Neural crest cell (in vitro differentiated cells): Measurements from ENCODE around the gene HDGF. TPM values are rescaled to one million over a fixed set of nuclear protein-coding genes. Genes with fewer than 3 reads are reported as not detected.

ENCODE experiments used
- DNase-seq: peaks from one replicate; pipeline ENCODE4 v3.0.0; 2021; ENCODE audit warnings: low read depth, mixed read lengths, low spot score
- H3K27ac Mint-ChIP-seq: one replicate; pipeline ENCODE4 v1.8.0; 2021; ENCODE audit warnings: mild to moderate bottlenecking, mixed read lengths; ENCODE audit not compliant: unreplicated experiment
- H3K27me3 Mint-ChIP-seq: 2 replicates; pipeline ENCODE4 v1.8.0; 2021; ENCODE audit warnings: low read depth, mild to moderate bottlenecking, mixed read lengths
- H3K36me3 Mint-ChIP-seq: 2 replicates; pipeline ENCODE4 v1.8.0; 2021; ENCODE audit warnings: low read depth, mild to moderate bottlenecking, mixed read lengths
- H3K4me1 Mint-ChIP-seq: 2 replicates; pipeline ENCODE4 v1.8.0; 2021; ENCODE audit warnings: mixed read lengths
- H3K4me3 Mint-ChIP-seq: one replicate; pipeline ENCODE4 v1.8.0; 2021; ENCODE audit warnings: mild to moderate bottlenecking, mixed read lengths
- H3K9me3 Mint-ChIP-seq: 2 replicates; pipeline ENCODE4 v1.8.0; 2021; ENCODE audit warnings: mixed read lengths
- CTCF ChIP-seq: fragments of 200-600 bp; sonication (generic); conservative IDR thresholded peaks from 2 replicates; pipeline ENCODE4 v1.5.0; 2021; ENCODE audit warnings: antibody characterized with exemption, mild to moderate bottlenecking
- total RNA-seq: library from RNA; stranded (reverse); gene quantifications from 2 replicates; pipeline ENCODE4 v1.2.1, GENCODE V29; 2021

The HDGF gene
- total RNA-seq, 1 donor from 2014 or later, result 304 TPM

GRCh38 chr1:156692925-156693847 lies 58.3 kb downstream of the HDGF start:
- Mint-ChIP-seq H3K4me3 (peak overlapping the region; percentile 86), H3K36me3 (peaks cover 4% of the 10 kb centered on the region), H3K27ac (peak overlapping the region; percentile 93), H3K9me3 (no peaks in the 10 kb centered on the region), H3K27me3 (peaks cover 12% of the 10 kb centered on the region), H3K4me1 (peaks cover 77% of the 10 kb centered on the region)
- peak; percentile 72 for DNase-seq
- TF ChIP-seq CTCF, result no peak

GRCh38 chr1:156692441-156692924 lies 59.0 kb downstream of the HDGF start:
- TF ChIP-seq CTCF, result no peak
- Mint-ChIP-seq H3K9me3 (no peaks in the 10 kb centered on the region), H3K4me1 (peaks cover 72% of the 10 kb centered on the region), H3K4me3 (peak overlapping the region; percentile 86), H3K36me3 (peaks cover under 1% of the 10 kb centered on the region), H3K27me3 (peaks cover 9% of the 10 kb centered on the region), H3K27ac (peak overlapping the region; percentile 46)
- no peak for DNase-seq

Other genes with a start within 250 kb of the HDGF start
- 43.1 and 43.5 TPM in 2 replicates for gene IQGAP3, start 179.1 kb downstream of the HDGF start, total RNA-seq
- not detected in 2 replicates for gene TTC24, start 172.0 kb downstream of the HDGF start, total RNA-seq
- gene NAXE, start 159.9 kb downstream of the HDGF start, total RNA-seq, result 76.5 and 80.6 TPM in 2 replicates
- gene GPATCH4, start 150.2 kb downstream of the HDGF start, total RNA-seq, result 40.6 and 41.2 TPM in 2 replicates
- gene HAPLN2, start 132.3 kb downstream of the HDGF start, total RNA-seq, result 0.70 and 0.91 TPM in 2 replicates
- gene BCAN, start 109.6 kb downstream of the HDGF start, total RNA-seq, result 2.4 and 3.1 TPM in 2 replicates
- 248 and 265 TPM in 2 replicates for gene NES, start 74.3 kb downstream of the HDGF start, total RNA-seq
- gene CRABP2, start 46.1 kb downstream of the HDGF start, total RNA-seq, result 606 and 647 TPM in 2 replicates
- gene METTL25B, start 23.2 kb downstream of the HDGF start, total RNA-seq, result 30.4 and 33.0 TPM in 2 replicates
- gene ISG20L2, start 22.9 kb downstream of the HDGF start, total RNA-seq, result 47.0 and 52.7 TPM in 2 replicates
- 37.3 and 49.3 TPM in 2 replicates for gene MRPL24, start 10.6 kb downstream of the HDGF start, total RNA-seq
- 99.8 and 102 TPM in 2 replicates for gene PRCC, start 15.9 kb upstream of the HDGF start, total RNA-seq
- gene SH2D2A, start 65.2 kb upstream of the HDGF start, total RNA-seq, result 1.0 and 1.1 TPM in 2 replicates
- 0.07 TPM in 1 of 2 replicates, not detected in the other for gene INSRR, start 107.4 kb upstream of the HDGF start, total RNA-seq
- gene NTRK1, start 109.2 kb upstream of the HDGF start, total RNA-seq, result 0.21 and 0.27 TPM in 2 replicates
- gene PEAR1, start 142.0 kb upstream of the HDGF start, total RNA-seq, result 6.8 and 6.9 TPM in 2 replicates
- not detected in 2 replicates for gene LRRC71, start 169.0 kb upstream of the HDGF start, total RNA-seq